ENCODE measurements around the gene TOMM7. TPM values are rescaled to one million over a fixed set of nuclear protein-coding genes. Genes with fewer than 3 reads are reported as not detected.

Gene TOMM7
- total RNA-seq, 4 donors from 2014 or later: 133 to 211 (median 177) TPM

GRCh38 chr7:22861576-22861975 is 38.9 kb upstream of the TOMM7 start:
- WGBS, 2 donors: 89 to 96% methylated on average over 2 of the region's 2 CpGs
- Histone ChIP-seq H3K36me3 (peaks cover 0 to 21% (median 0%) of the 10 kb centered on the region in 3 donors), H3K4me3 (no peak overlapping the region), H3K27me3 (no peaks in the 10 kb centered on the region), H3K27ac (no peak overlapping the region), H3K9me3 (no peaks in the 10 kb centered on the region), H3K4me1 (peaks cover 0 to 54% (median 22%) of the 10 kb centered on the region in 4 donors)
- DNase-seq (ENCODE audit: low spot score in 2 of 2): no peak
- TF ChIP-seq POLR2A (IDR thresholded peaks at IDR 0.05) (no peak), CTCF (IDR thresholded peaks at IDR 0.05) (no peak), EP300 (IDR thresholded peaks at IDR 0.05) (no peak)

DNA sequence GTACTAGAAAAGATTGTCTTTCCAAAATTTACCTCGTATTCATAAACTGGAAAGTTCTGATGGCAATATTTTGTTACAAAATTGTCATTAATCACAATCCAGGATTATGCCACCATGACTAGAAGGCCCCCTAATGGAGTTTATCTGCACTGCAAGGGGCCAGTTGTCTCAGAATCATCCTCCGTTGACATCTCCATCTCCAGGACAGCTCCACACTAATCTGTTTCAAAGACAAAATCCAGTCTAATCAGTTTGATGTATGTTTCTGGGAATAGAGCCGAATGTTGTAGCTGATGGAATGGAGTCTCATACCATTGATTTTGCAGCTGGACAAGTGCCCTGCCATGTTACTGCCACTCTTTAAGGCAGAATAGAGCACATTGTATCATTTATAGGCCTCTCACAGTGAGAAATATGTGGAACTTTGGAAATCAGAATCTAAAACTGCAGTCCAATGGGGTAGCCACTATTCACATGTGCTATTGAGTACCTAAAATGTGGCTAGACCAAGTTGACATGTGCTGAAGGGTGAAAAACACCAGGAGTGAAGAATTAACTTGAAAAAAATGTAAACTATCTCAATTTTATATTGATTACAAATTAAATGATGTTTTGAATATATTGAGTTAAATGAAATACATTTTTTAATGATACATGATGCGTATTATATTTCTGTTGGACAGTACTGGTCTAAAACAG is 38.3 kb upstream of the TOMM7 start:
- Histone ChIP-seq H3K36me3 (peaks cover 0 to 21% (median 0%) of the 10 kb centered on the region in 3 donors), H3K27me3 (no peaks in the 10 kb centered on the region), H3K4me3 (no peak overlapping the region), H3K27ac (peak overlapping the region in 2 of 4 donors; percentile 70 to 77), H3K4me1 (peaks cover 0 to 54% (median 24%) of the 10 kb centered on the region in 4 donors), H3K9me3 (no peaks in the 10 kb centered on the region)
- 72 to 81% methylated on average over 4 of the region's 4 CpGs for WGBS, 2 donors
- TF ChIP-seq POLR2A (IDR thresholded peaks at IDR 0.05) (no peak), EP300 (IDR thresholded peaks at IDR 0.05) (no peak), CTCF (IDR thresholded peaks at IDR 0.05) (peak in 4 of 5 experiments; percentile 37 to 49 (median 47))
- no peak for DNase-seq (ENCODE audit: low spot score in 2 of 2)

DNA sequence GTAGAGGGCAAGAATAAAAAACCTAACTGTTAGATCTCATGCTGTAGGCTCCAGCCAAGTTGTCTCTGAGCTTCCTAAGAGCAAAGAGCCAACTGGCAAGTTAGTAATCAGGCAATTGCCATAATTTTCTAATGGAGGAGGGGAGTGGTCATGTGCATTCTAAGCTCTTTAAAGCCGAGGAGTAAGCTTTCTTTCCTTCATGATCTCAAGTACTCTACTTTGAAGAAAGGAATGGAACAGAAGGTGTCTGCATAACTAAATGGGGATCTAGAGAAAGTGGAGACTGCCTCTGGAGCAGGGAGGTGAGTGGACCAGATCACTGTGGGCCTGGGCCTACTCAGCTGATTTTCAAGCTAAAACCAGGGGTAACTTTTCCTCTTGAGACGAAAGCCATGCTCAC is 37.7 kb upstream of the TOMM7 start:
- H3K27me3 ChIP-seq: no peaks in the 10 kb centered on the region
- H3K4me3 ChIP-seq: no peak overlapping the region
- DNase-seq (ENCODE audit: low spot score in 2 of 2): no peak
- H3K4me1 ChIP-seq: peaks cover 0 to 57% (median 26%) of the 10 kb centered on the region in 4 donors
- TF ChIP-seq POLR2A (IDR thresholded peaks at IDR 0.05) (no peak), CTCF (IDR thresholded peaks at IDR 0.05) (no peak)
- no peaks in the 10 kb centered on the region for H3K9me3 ChIP-seq
- H3K27ac ChIP-seq: peak overlapping the region in 2 of 4 donors; percentile 70 to 77
- H3K36me3 ChIP-seq: peaks cover 0 to 21% (median 0%) of the 10 kb centered on the region in 3 donors
- WGBS, 2 donors: 79 to 84% methylated on average over 2 of the region's 2 CpGs

GRCh38 chr7:22859641-22860290 is 37.1 kb upstream of the TOMM7 start:
- no peak for DNase-seq (ENCODE audit: low spot score in 2 of 2)
- Histone ChIP-seq H3K36me3 (peaks cover 0 to 21% (median 0%) of the 10 kb centered on the region in 3 donors), H3K4me1 (peaks cover 0 to 57% (median 28%) of the 10 kb centered on the region in 4 donors), H3K4me3 (no peak overlapping the region), H3K9me3 (no peaks in the 10 kb centered on the region), H3K27me3 (no peaks in the 10 kb centered on the region), H3K27ac (peak overlapping the region in 2 of 4 donors; percentile 70 to 77)
- TF ChIP-seq CTCF (IDR thresholded peaks at IDR 0.05) (no peak), EP300 (IDR thresholded peaks at IDR 0.05) (no peak), POLR2A (IDR thresholded peaks at IDR 0.05) (no peak)
- WGBS, 2 donors: 64 to 70% methylated on average over 4 of the region's 4 CpGs
